H1 (cell line): ENCODE data around the gene SLC7A14. TPM values are rescaled to one million over a fixed set of nuclear protein-coding genes. Genes with fewer than 3 reads are reported as not detected.

Experiments used
- CTCF ChIA-PET: fragments of 300-600 bp; sonication (Branson Sonifier 250); formaldehyde crosslinking; loops from one replicate; lab custom pipeline; 2021; ENCODE audit not compliant: partially characterized antibody; lab: Charles Lee
- POLR2A ChIA-PET: fragments of 300-600 bp; sonication (Branson Sonifier 250); formaldehyde crosslinking; loops from one replicate; lab custom pipeline; 2021; ENCODE audit warnings: inconsistent platforms; ENCODE audit not compliant: partially characterized antibody; lab: Charles Lee
- DNase-seq, 2 experiments: peaks; one replicate each; pipeline versions ENCODE4 v3.0.0 to v3.0.0-alpha.2; 2010 to 2022; ENCODE audit warnings: low spot score in 2 of 2, low read depth in 1 of 2, mixed read lengths in 1 of 2
- FAIRE-seq: peaks from 2 replicates; lab custom pipeline; 2011; peaks lifted over from hg19 to GRCh38; lab: Jason Lieb, UNC
- H2AFZ ChIP-seq: 2 replicates; pipeline ENCODE4 v1.8.1; 2012; ENCODE audit warnings: low read length, inconsistent platforms
- H2AK5ac ChIP-seq: 2 replicates; pipeline ENCODE4 v1.6.1; 2013; ENCODE audit warnings: low read depth, low read length
- H2BK120ac ChIP-seq: replicated peaks from 2 replicates; pipeline ENCODE3; 2013; ENCODE audit warnings: low read depth, low read length, inconsistent platforms
- H2BK12ac ChIP-seq: 2 replicates; pipeline ENCODE4 v1.6.1; 2013; ENCODE audit warnings: low read depth, low read length
- H2BK15ac ChIP-seq: 2 replicates; pipeline ENCODE4 v1.6.1; 2013; ENCODE audit warnings: low read length
- H2BK20ac ChIP-seq: 2 replicates; pipeline ENCODE4 v1.6.1; 2013; ENCODE audit warnings: low read length
- H2BK5ac ChIP-seq: 2 replicates; pipeline ENCODE4 v1.6.1; 2013; ENCODE audit warnings: low read depth, low read length
- H3K14ac ChIP-seq: 2 replicates; pipeline ENCODE4 v1.6.1; 2013; ENCODE audit warnings: inconsistent platforms; ENCODE audit not compliant: insufficient read length
- H3K18ac ChIP-seq: 2 replicates; pipeline ENCODE4 v1.6.1; 2013; ENCODE audit warnings: low read length; ENCODE audit errors: extremely low read depth
- H3K23ac ChIP-seq: 2 replicates; pipeline ENCODE4 v1.6.1; 2013; ENCODE audit warnings: inconsistent platforms; ENCODE audit not compliant: insufficient read length
- H3K23me2 ChIP-seq: 2 replicates; pipeline ENCODE4 v1.6.1; 2013; ENCODE audit warnings: low read depth, low read length
- H3K27ac ChIP-seq: 2 replicates; pipeline ENCODE4 v1.6.1; 2011; ENCODE audit warnings: low read depth, low read length, inconsistent platforms
- H3K27me3 ChIP-seq, 4 experiments: replicated peaks in 1 of 4; 1 replicate in 1 of 4; 2 replicates in 3 of 4; pipeline versions ENCODE4 v1.6.1 to v1.8.1; 2011 to 2013; ENCODE audit warnings: low read length in 3 of 4, mild to moderate bottlenecking in 3 of 4, inconsistent platforms in 2 of 4, mixed read lengths in 2 of 4, moderate library complexity in 1 of 4; ENCODE audit not compliant: control insufficient read depth in 3 of 4, insufficient read depth in 3 of 4; ENCODE audit errors: extremely low read depth in 1 of 4
- H3K36me3 ChIP-seq, 4 experiments: 2 replicates each; pipeline versions ENCODE4 v1.6.1 to v1.8.1; 2011 to 2013; ENCODE audit warnings: mild to moderate bottlenecking in 4 of 4, low read length in 3 of 4, moderate library complexity in 2 of 4, control low read depth in 1 of 4, inconsistent platforms in 1 of 4; ENCODE audit not compliant: insufficient read depth in 4 of 4, control insufficient read depth in 2 of 4
- H3K4ac ChIP-seq: replicated peaks from 2 replicates; pipeline ENCODE3; 2013; ENCODE audit warnings: low read length, low read depth, mixed read lengths, inconsistent platforms; ENCODE audit not compliant: insufficient read length
- H3K4me1 ChIP-seq, 4 experiments: replicated peaks in 1 of 4; 1 replicate in 1 of 4; 2 replicates in 3 of 4; pipeline versions ENCODE4 v1.6.1 to v1.8.1; 2011 to 2013; ENCODE audit warnings: low read length in 3 of 4, inconsistent platforms in 2 of 4, mixed read lengths in 1 of 4; ENCODE audit not compliant: insufficient read depth in 4 of 4, control insufficient read depth in 3 of 4
- H3K4me2 ChIP-seq, 2 experiments: 2 replicates each; pipeline versions ENCODE4 v1.6.1 to v1.8.1; 2011 to 2013; ENCODE audit warnings: low read depth in 2 of 2, low read length in 2 of 2, control low read depth in 1 of 2, inconsistent platforms in 1 of 2, mild to moderate bottlenecking in 1 of 2; ENCODE audit not compliant: insufficient read depth in 1 of 2
- H3K4me3 ChIP-seq, 4 experiments: fragments of 200-600, 300-600 bp in 1 of 4; sonication (generic), shearing (Covaris generic), sonication (Bioruptor Twin) in 1 of 4; 2 replicates each; pipeline versions ENCODE4 v1.5.1 to v1.8.1; 2011 to 2016; ENCODE audit warnings: low read length in 4 of 4, low read depth in 3 of 4, control low read depth in 2 of 4, inconsistent platforms in 2 of 4, mild to moderate bottlenecking in 2 of 4, mixed read lengths in 1 of 4, moderate library complexity in 1 of 4; ENCODE audit not compliant: insufficient read depth in 2 of 4; ENCODE audit errors: extremely low read depth in 1 of 4
- H3K56ac ChIP-seq: replicated peaks from 2 replicates; pipeline ENCODE3; 2013; ENCODE audit warnings: low read depth, mild to moderate bottlenecking, mixed read lengths, low read length, inconsistent platforms; ENCODE audit not compliant: insufficient read length
- H3K79me1 ChIP-seq: 2 replicates; pipeline ENCODE4 v1.6.1; 2013; ENCODE audit warnings: low read depth, low read length, control low read depth
- H3K79me2 ChIP-seq, 2 experiments: 2 replicates each; pipeline versions ENCODE4 v1.6.1 to v1.8.1; 2012 to 2013; ENCODE audit warnings: low read length in 2 of 2, mild to moderate bottlenecking in 2 of 2, inconsistent platforms in 1 of 2; ENCODE audit not compliant: insufficient read depth in 2 of 2, control insufficient read depth in 1 of 2
- H3K9ac ChIP-seq, 4 experiments: replicated peaks in 1 of 4; 1 replicate in 1 of 4; 2 replicates in 3 of 4; pipeline versions ENCODE4 v1.6.1 to v1.8.1; 2011 to 2013; ENCODE audit warnings: low read depth in 3 of 4, low read length in 3 of 4, control low read depth in 2 of 4, mild to moderate bottlenecking in 2 of 4, moderate library complexity in 2 of 4, inconsistent platforms in 1 of 4; ENCODE audit errors: extremely low read depth in 1 of 4
- H3K9me3 ChIP-seq, 2 experiments: 2 replicates each; pipeline versions ENCODE4 v1.6.1 to v1.8.1; 2012 to 2013; ENCODE audit warnings: mild to moderate bottlenecking in 2 of 2, moderate library complexity in 2 of 2, control low read depth in 1 of 2, inconsistent platforms in 1 of 2, low read depth in 1 of 2, low read length in 1 of 2, mixed read lengths in 1 of 2; ENCODE audit not compliant: insufficient read depth in 2 of 2
- H4K20me1 ChIP-seq, 2 experiments: replicated peaks in 1 of 2; 2 replicates each; pipeline versions ENCODE3 to v1.8.1; 2011 to 2013; ENCODE audit warnings: inconsistent platforms in 2 of 2, low read length in 2 of 2, mild to moderate bottlenecking in 1 of 2; ENCODE audit not compliant: insufficient read depth in 2 of 2, control insufficient read depth in 1 of 2
- H4K5ac ChIP-seq: 2 replicates; pipeline ENCODE4 v1.6.1; 2013; ENCODE audit warnings: low read length, low read depth, mixed read lengths, inconsistent platforms; ENCODE audit not compliant: insufficient read length
- H4K8ac ChIP-seq: 2 replicates; pipeline ENCODE4 v1.8.0; 2013; ENCODE audit warnings: mild to moderate bottlenecking, moderate library complexity, low read length, inconsistent platforms; ENCODE audit not compliant: insufficient read depth; ENCODE audit errors: extremely low read depth
- H4K91ac ChIP-seq: replicated peaks from 2 replicates; pipeline ENCODE3; 2013; ENCODE audit warnings: low read length, mixed read lengths, inconsistent platforms; ENCODE audit not compliant: insufficient read length
- CBX8 ChIP-seq: fragments of 300-800, 300-1000 bp; sonication (generic); IDR thresholded peaks from 2 replicates; pipeline ENCODE4 v1.7.1; 2016; ENCODE audit warnings: low read depth, low read length, borderline replicate concordance
- WGBS, 2 experiments: shearing (Covaris generic) in 1 of 2; methylation state at CpG; one replicate each; pipeline versions ENCODE4 v1.1.6 to v1.1.7; 2013 to 2015; ENCODE audit warnings: low lambda C conversion rate in 2 of 2, mixed read lengths in 2 of 2, inconsistent platforms in 1 of 2, low coverage in 1 of 2, missing lambda C conversion rate in 1 of 2; ENCODE audit not compliant: insufficient replicate concordance in 2 of 2, insufficient coverage in 1 of 2, insufficient read length in 1 of 2; ENCODE audit errors: extremely low coverage in 1 of 2, missing lambda C conversion rate in 1 of 2; 5-methylcytosine and 5-hydroxymethylcytosine counted together
- polyA plus RNA-seq, 7 experiments: library from polyadenylated mRNA; depleted of rRNA in 3 of 7; stranded (reverse) in 5 of 7; unstranded in 2 of 7; fragments of >200 nt in 5 of 7; fragments of 200-250 nt in 2 of 7; gene quantifications; 1 replicate in 5 of 7; 2 replicates in 1 of 7; 4 replicates in 1 of 7; pipeline versions ENCODE4 v1.2.1 to v1.2.3, GENCODE V29; 2011 to 2013; ENCODE audit warnings: missing spikeins in 2 of 7, mixed read lengths in 2 of 7
- total RNA-seq: library from RNA; stranded (reverse); fragmentation: NEBNext Ultra II Directional; extraction: Animal tissue kit (Norgen Biotek cat#: 25700); gene quantifications from 2 replicates; pipeline ENCODE4 v1.2.1, GENCODE V29; 2021

The SLC7A14 gene
- total and polyA plus RNA-seq, 2 of the 8 experiments (the other 6 are each of a cell fraction or from before 2014, with no cell fraction given) = 0.21 to 0.95 TPM

DNA sequence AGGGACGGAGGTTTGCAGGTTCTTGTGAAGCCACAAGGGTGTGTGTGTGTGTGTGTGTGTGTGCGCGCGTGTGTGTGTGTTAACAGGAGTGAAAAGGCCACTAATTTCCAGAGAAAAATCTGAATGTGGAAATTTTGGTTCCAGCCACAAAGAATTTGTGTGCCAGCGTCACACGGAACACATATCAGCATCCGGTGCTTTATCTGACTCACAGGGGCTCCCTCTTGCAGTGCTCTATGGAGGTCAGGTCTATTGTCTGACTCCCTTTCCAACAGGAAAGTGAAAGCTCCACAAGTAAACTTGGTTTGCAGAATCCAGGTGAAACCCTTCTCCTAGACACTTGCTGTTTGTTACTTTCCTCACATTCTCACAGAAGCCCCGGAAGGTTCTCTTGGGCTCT lies 161.0 kb downstream of the SLC7A14 start:
- no peak overlapping the region for H3K4ac ChIP-seq
- H3K9ac ChIP-seq = no peak overlapping the region
- H4K20me1 ChIP-seq = no peaks in the 10 kb centered on the region
- no peak overlapping the region for H2BK20ac ChIP-seq
- no peak overlapping the region for H4K91ac ChIP-seq
- H3K4me1 ChIP-seq = peaks cover 2 to 11% (median 4%) of the 10 kb centered on the region in 4 experiments; a peak in 6 of 7 replicates
- no peak for FAIRE-seq
- no peak overlapping the region for H3K27ac ChIP-seq
- no peak overlapping the region for H4K8ac ChIP-seq
- no peak overlapping the region for H4K5ac ChIP-seq
- no peaks in the 10 kb centered on the region; the same call in 1 of the 2 replicates for H3K23me2 ChIP-seq
- no peak overlapping the region for H3K23ac ChIP-seq
- WGBS, 2 experiments = 80% methylated on average over 8 of the region's 8 CpGs; no CpG with 5 or more reads in 1 of the 2 experiments
- POLR2A ChIA-PET = no interaction called here
- H3K79me2 ChIP-seq = no peaks in the 10 kb centered on the region
- no peak overlapping the region for H3K56ac ChIP-seq
- TF ChIP-seq CBX8 = no peak
- H2BK15ac ChIP-seq = no peak overlapping the region
- H2AFZ ChIP-seq = no peak overlapping the region
- no peak overlapping the region for H3K18ac ChIP-seq
- H2BK12ac ChIP-seq = no peak overlapping the region
- no peaks in the 10 kb centered on the region for H3K79me1 ChIP-seq
- H2BK5ac ChIP-seq = no peak overlapping the region
- peaks cover 0 to 14% (median 9%) of the 10 kb centered on the region in 4 experiments; a peak in 6 of 7 replicates for H3K27me3 ChIP-seq
- H2AK5ac ChIP-seq = no peak overlapping the region
- H3K4me2 ChIP-seq = no peak overlapping the region
- H3K9me3 ChIP-seq = no peaks in the 10 kb centered on the region
- no peak overlapping the region for H2BK120ac ChIP-seq
- no peaks in the 10 kb centered on the region for H3K36me3 ChIP-seq
- H3K4me3 ChIP-seq = no peak overlapping the region
- DNase-seq = no peak
- H3K14ac ChIP-seq = no peak overlapping the region
- CTCF ChIA-PET = interaction anchor here (0.7 to 2.4 kb wide), 6 partner anchors 10 to 387 kb away, joined by 3 to 14 read pairs (median 8); no protein-coding TSS in a partner anchor
